HEK293T (cell line): ENCODE measurements around the gene RDH16.

Experiments
- BHLHE40 ChIP-seq: fragments of 450-650 bp; IDR thresholded peaks from 2 replicates; pipeline ENCODE4 v1.6.1; 2016; ENCODE audit warnings: mild to moderate bottlenecking, moderate library complexity, borderline replicate concordance
- ELF4 ChIP-seq: fragments of 450-650 bp; IDR thresholded peaks from 2 replicates; pipeline ENCODE4 v1.6.1; 2017; ENCODE audit warnings: antibody characterized with exemption
- FOXA1 ChIP-seq: fragments of 450-650 bp; IDR thresholded peaks from 2 replicates; pipeline ENCODE4 v1.6.1; 2016; ENCODE audit warnings: mild to moderate bottlenecking
- FOXK2 ChIP-seq: fragments of 450-650 bp; IDR thresholded peaks from 2 replicates; pipeline ENCODE4 v1.6.1; 2016; ENCODE audit warnings: mild to moderate bottlenecking
- FOXM1 ChIP-seq: fragments of 450-650 bp; IDR thresholded peaks from 2 replicates; pipeline ENCODE4 v1.6.1; 2017; ENCODE audit warnings: mild to moderate bottlenecking, borderline replicate concordance
- L3MBTL2 ChIP-seq: fragments of 450-650 bp; conservative IDR thresholded peaks from 2 replicates; pipeline ENCODE4 v1.6.1; 2016; ENCODE audit warnings: mild to moderate bottlenecking
- NFRKB ChIP-seq: fragments of 450-650 bp; IDR thresholded peaks from 2 replicates; pipeline ENCODE4 v1.6.1; 2016; ENCODE audit warnings: mild to moderate bottlenecking, moderate library complexity
- SP1 ChIP-seq: fragments of 450-650 bp; IDR thresholded peaks from 2 replicates; pipeline ENCODE4 v1.6.1; 2017
- SUZ12 ChIP-seq: fragments of 450-650 bp; IDR thresholded peaks from 2 replicates; pipeline ENCODE4 v1.6.1; 2016; ENCODE audit warnings: mild to moderate bottlenecking
- TARDBP ChIP-seq: fragments of 450-650 bp; IDR thresholded peaks from 2 replicates; pipeline ENCODE4 v1.6.1; 2016
- TF ChIP-seq, protein P1 (sequence below): fragments of 450-650 bp; IDR thresholded peaks from 2 replicates; pipeline ENCODE4 v1.6.1; 2016

DNA sequence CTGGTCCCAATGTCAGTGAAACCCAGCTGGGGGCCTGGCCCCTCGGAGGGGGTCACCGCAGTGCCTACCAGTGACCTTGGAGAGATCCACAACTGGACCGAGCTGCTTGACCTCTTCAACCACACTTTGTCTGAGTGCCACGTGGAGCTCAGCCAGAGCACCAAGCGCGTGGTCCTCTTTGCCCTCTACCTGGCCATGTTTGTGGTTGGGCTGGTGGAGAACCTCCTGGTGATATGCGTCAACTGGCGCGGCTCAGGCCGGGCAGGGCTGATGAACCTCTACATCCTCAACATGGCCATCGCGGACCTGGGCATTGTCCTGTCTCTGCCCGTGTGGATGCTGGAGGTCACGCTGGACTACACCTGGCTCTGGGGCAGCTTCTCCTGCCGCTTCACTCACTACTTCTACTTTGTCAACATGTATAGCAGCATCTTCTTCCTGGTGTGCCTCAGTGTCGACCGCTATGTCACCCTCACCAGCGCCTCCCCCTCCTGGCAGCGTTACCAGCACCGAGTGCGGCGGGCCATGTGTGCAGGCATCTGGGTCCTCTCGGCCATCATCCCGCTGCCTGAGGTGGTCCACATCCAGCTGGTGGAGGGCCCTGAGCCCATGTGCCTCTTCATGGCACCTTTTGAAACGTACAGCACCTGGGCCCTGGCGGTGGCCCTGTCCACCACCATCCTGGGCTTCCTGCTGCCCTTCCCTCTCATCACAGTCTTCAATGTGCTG lies 38.0 kb upstream of the RDH16 start:
- TF ChIP-seq, protein P1, sequence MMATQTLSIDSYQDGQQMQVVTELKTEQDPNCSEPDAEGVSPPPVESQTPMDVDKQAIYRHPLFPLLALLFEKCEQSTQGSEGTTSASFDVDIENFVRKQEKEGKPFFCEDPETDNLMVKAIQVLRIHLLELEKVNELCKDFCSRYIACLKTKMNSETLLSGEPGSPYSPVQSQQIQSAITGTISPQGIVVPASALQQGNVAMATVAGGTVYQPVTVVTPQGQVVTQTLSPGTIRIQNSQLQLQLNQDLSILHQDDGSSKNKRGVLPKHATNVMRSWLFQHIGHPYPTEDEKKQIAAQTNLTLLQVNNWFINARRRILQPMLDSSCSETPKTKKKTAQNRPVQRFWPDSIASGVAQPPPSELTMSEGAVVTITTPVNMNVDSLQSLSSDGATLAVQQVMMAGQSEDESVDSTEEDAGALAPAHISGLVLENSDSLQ, result no peak
- TF ChIP-seq FOXK2, result no peak
- no peak for TF ChIP-seq SUZ12
- TF ChIP-seq TARDBP, result no peak
- no peak for TF ChIP-seq FOXM1
- TF ChIP-seq SP1, result no peak
- no peak for TF ChIP-seq FOXA1
- TF ChIP-seq ELF4, result no peak
- TF ChIP-seq NFRKB, result no peak
- no peak for TF ChIP-seq BHLHE40
- TF ChIP-seq L3MBTL2, result no peak
